GM12878 (cell line): ENCODE measurements around the gene SURF6. TPM values are rescaled to one million over a fixed set of nuclear protein-coding genes. Genes with fewer than 3 reads are reported as not detected.

ENCODE experiments used
- BHLHE40 ChIP-seq, 2 experiments: fragments of 450-650 bp in 1 of 2; IDR thresholded peaks; 2 replicates each; pipeline ENCODE4 v1.6.1; 2011 to 2017; ENCODE audit warnings: low read depth in 2 of 2, borderline replicate concordance in 1 of 2, improper control_type of control experiment in 1 of 2, low read length in 1 of 2, mild to moderate bottlenecking in 1 of 2
- CBFB ChIP-seq: IDR thresholded peaks from 2 replicates; pipeline ENCODE4 v1.6.1; 2016; ENCODE audit warnings: antibody characterized with exemption, low read depth
- ETV6 ChIP-seq, 2 experiments: fragments of 450-650 bp in 1 of 2; IDR thresholded peaks in 1 of 2; conservative IDR thresholded peaks in 1 of 2; 2 replicates each; pipeline ENCODE4 v1.6.1; 2014; ENCODE audit warnings: antibody characterized with exemption in 1 of 2, borderline replicate concordance in 1 of 2, low read depth in 1 of 2, mild to moderate bottlenecking in 1 of 2, moderate library complexity in 1 of 2
- FOS ChIP-seq: IDR thresholded peaks from 3 replicates; pipeline ENCODE4 v1.6.1; 2011; ENCODE audit warnings: borderline replicate concordance; ENCODE audit not compliant: insufficient read length; ENCODE audit errors: extremely low read depth
- LARP7 ChIP-seq: fragments of 450-650 bp; IDR thresholded peaks from 2 replicates; pipeline ENCODE4 v1.6.1; 2017; ENCODE audit warnings: mild to moderate bottlenecking
- MEF2A ChIP-seq: IDR thresholded peaks from 2 replicates; pipeline ENCODE4 v1.6.1; 2011; ENCODE audit warnings: low read depth, mild to moderate bottlenecking, low read length, moderate library complexity; ENCODE audit not compliant: insufficient read depth
- MXI1 ChIP-seq: fragments of 150-350 bp; IDR thresholded peaks from 2 replicates; pipeline ENCODE4 v1.6.1; 2011; ENCODE audit warnings: low read depth, mild to moderate bottlenecking, inconsistent platforms, low read length, improper control_type of control experiment
- MYC ChIP-seq: IDR thresholded peaks from 2 replicates; pipeline ENCODE4 v1.6.1; 2011; ENCODE audit warnings: mild to moderate bottlenecking, low read length, moderate library complexity, inconsistent platforms; ENCODE audit not compliant: insufficient read depth, insufficient replicate concordance, insufficient read length, severe bottlenecking
- NR2C1 ChIP-seq: fragments of 450-650 bp; IDR thresholded peaks from 2 replicates; pipeline ENCODE4 v1.6.1; 2017; ENCODE audit warnings: antibody characterized with exemption, mild to moderate bottlenecking, moderate library complexity
- POLR2AphosphoS5 ChIP-seq: IDR thresholded peaks from 2 replicates; pipeline ENCODE4 v1.6.1; 2011; ENCODE audit warnings: mild to moderate bottlenecking, low read length, inconsistent platforms
- POU2F2 ChIP-seq: IDR thresholded peaks from 3 replicates; pipeline ENCODE4 v1.6.1; 2011; ENCODE audit warnings: low read depth, mild to moderate bottlenecking, low read length, borderline replicate concordance
- RB1 ChIP-seq: fragments of 450-650 bp; formaldehyde crosslinking; IDR thresholded peaks from 2 replicates; pipeline ENCODE4 v1.6.1; 2017; ENCODE audit warnings: mild to moderate bottlenecking, borderline replicate concordance
- SRF ChIP-seq, 2 experiments: IDR thresholded peaks; 2 replicates each; pipeline ENCODE4 v1.6.1; 2011; ENCODE audit warnings: low read depth in 2 of 2, low read length in 2 of 2, mild to moderate bottlenecking in 1 of 2, moderate library complexity in 1 of 2
- TCF3 ChIP-seq: IDR thresholded peaks from 2 replicates; pipeline ENCODE4 v1.6.1; 2012; ENCODE audit warnings: low read depth, mild to moderate bottlenecking, low read length, borderline replicate concordance; ENCODE audit not compliant: insufficient read depth
- polyA plus RNA-seq, 11 experiments: library from polyadenylated mRNA; depleted of rRNA in 4 of 11; unstranded in 6 of 11; stranded (reverse) in 5 of 11; fragments of >200 nt; fragmentation: Nextera tagmentation in 4 of 11; fragmentation: Illumina TruSeq in 1 of 11; extraction: Ambion mirVana in 4 of 11; extraction: Trizol in 1 of 11; gene quantifications; 1 replicate in 1 of 11; 2 replicates in 10 of 11; pipeline versions ENCODE4 v1.2.1 to v1.2.3, GENCODE V29; 2011 to 2016; ENCODE audit warnings: inconsistent platforms in 2 of 11, missing spikeins in 2 of 11, low read depth in 1 of 11
- total RNA-seq, 4 experiments: library from RNA; depleted of rRNA in 3 of 4; stranded (reverse); fragments of >200 nt in 3 of 4; fragmentation: Illumina TruSeq in 1 of 4; extraction: Trizol in 1 of 4; gene quantifications; 2 replicates each; pipeline versions ENCODE4 v1.2.1 to v1.2.3, GENCODE V29; 2013 to 2021
- TF ChIP-seq, protein P1 (sequence below): fragments of 450-650 bp; IDR thresholded peaks from 2 replicates; pipeline ENCODE4 v1.6.1; 2016; ENCODE audit warnings: mild to moderate bottlenecking

The SURF6 gene
- total and polyA plus RNA-seq, 10 of the 15 experiments (the other 5 are each of a cell fraction or from before 2014, with no cell fraction given), result 2.2 to 27.2 (median 15.1) TPM

- TF ChIP-seq FOS, result no peak
- no peak for TF ChIP-seq CBFB
- TF ChIP-seq, protein P1, sequence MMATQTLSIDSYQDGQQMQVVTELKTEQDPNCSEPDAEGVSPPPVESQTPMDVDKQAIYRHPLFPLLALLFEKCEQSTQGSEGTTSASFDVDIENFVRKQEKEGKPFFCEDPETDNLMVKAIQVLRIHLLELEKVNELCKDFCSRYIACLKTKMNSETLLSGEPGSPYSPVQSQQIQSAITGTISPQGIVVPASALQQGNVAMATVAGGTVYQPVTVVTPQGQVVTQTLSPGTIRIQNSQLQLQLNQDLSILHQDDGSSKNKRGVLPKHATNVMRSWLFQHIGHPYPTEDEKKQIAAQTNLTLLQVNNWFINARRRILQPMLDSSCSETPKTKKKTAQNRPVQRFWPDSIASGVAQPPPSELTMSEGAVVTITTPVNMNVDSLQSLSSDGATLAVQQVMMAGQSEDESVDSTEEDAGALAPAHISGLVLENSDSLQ, result no peak
- peak; percentile 37; the same call in 1 of the 2 replicates for TF ChIP-seq MXI1
- peak; percentile 62; the same call in 2 of the 3 replicates for TF ChIP-seq POU2F2
- peak; percentile 61 to 85 for TF ChIP-seq BHLHE40 (IDR thresholded peaks at IDR 0.05; ENCODE audit: borderline replicate concordance in 1 of 2, low read depth in 2 of 2, low read length in 1 of 2)
- 0 out of 2 replicates have a peak, but pooled peaks have one; percentile 21 for TF ChIP-seq MEF2A
- TF ChIP-seq MYC, result peak; percentile 16
- peak; percentile 83 for TF ChIP-seq LARP7
- TF ChIP-seq POLR2AphosphoS5, result peak; percentile 83
- TF ChIP-seq RB1, result 0 out of 2 replicates have a peak, but pooled peaks have one; percentile 52
- TF ChIP-seq ETV6 (conservative IDR thresholded peaks at IDR 0.05 in 1 of 2, IDR thresholded peaks at IDR 0.05 in 1 of 2; ENCODE audit: borderline replicate concordance in 1 of 2, low read depth in 1 of 2), result no peak
- peak; percentile 56 for TF ChIP-seq NR2C1
- TF ChIP-seq TCF3, result 0 out of 2 replicates have a peak, but pooled peaks have one; percentile 56
- peak; percentile 5 to 49; a peak in 1 of 4 replicates for TF ChIP-seq SRF (IDR thresholded peaks at IDR 0.05; ENCODE audit: low read depth in 2 of 2, low read length in 2 of 2)
- TF ChIP-seq, all 136 proteins: peak for 41
Measured at GRCh38 chr9:133375724-133376654, 40.0 kb upstream of the SURF6 start, which contains the start of the genes STKLD1 and SURF4 (continued).
